GM19463 (cell line): ENCODE measurements around the gene TPT1.
"Not testable (repeated sequence)": the region's sequence is repeated elsewhere in the genome, so short reads cannot be mapped to it uniquely, and the experiment has no call there.

Source experiments
- ATAC-seq: cut with Tn5 transposase; IDR thresholded peaks from one replicate; pipeline ENCODE4 v1.9.1; 2021; ENCODE audit warnings: mild to moderate bottlenecking, moderate library complexity; ENCODE audit not compliant: unreplicated experiment

Gene TPT1

GRCh38 chr13:45368005-45368404, 27.0 kb upstream of the TPT1 start:
- ATAC-seq: no peak

GRCh38 chr13:45367358-45367757, 26.4 kb upstream of the TPT1 start:
- ATAC-seq: peak; percentile 99

DNA sequence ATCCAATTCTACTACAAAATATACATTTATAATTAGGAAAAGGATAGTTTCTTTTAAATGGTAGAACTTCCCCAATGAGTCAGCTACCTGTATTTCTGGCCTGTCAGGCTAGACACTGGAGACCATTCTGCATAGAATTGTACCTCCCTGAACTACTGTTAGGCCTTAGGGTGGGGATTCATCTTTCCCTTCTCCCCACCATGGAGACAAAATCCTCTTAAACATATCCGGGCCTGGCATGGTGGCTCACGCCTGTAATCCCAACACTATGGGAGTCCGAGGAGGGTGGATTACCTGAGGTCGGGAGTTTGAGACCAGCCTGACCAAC, 24.5 kb upstream of the TPT1 start:
- no peak for ATAC-seq

DNA sequence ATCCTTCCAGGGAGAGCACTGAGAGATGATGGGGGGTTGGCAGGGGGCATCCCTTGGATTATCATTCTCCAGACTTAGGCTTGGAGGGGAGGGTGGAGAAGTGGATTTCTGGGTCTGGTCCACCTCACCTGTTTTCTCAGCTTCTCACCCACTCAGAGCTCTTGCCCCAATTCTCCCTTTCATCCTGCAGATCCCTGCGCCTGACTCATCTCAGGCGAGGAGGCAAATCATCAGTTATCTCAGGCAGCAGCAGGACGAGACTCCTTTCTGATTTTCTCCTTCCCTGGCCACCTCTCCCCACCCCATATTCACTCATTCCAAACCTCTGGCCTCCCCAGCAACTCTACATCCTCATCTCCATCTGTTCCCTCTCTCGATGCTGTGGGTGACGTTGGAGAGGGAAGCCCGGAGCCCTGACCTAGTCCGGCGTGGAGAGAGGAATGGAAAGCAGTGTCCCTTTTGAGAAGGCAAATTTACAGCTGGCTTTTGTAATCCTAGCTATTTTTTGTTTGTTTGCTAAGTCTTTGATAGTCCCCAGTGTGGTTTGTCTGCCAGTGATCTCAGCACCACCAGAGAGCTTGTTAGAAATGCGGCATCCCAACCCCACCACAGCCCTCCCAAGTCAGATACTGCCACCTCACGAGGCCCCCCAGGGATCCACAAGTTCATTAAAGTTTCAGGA, 24.0 kb upstream of the TPT1 start:
- no peak for ATAC-seq

GRCh38 chr13:45362939-45363338, 22.0 kb upstream of the TPT1 start:
- ATAC-seq: no peak

GRCh38 chr13:45361596-45362206, 20.7 kb upstream of the TPT1 start:
- ATAC-seq: no peak

DNA sequence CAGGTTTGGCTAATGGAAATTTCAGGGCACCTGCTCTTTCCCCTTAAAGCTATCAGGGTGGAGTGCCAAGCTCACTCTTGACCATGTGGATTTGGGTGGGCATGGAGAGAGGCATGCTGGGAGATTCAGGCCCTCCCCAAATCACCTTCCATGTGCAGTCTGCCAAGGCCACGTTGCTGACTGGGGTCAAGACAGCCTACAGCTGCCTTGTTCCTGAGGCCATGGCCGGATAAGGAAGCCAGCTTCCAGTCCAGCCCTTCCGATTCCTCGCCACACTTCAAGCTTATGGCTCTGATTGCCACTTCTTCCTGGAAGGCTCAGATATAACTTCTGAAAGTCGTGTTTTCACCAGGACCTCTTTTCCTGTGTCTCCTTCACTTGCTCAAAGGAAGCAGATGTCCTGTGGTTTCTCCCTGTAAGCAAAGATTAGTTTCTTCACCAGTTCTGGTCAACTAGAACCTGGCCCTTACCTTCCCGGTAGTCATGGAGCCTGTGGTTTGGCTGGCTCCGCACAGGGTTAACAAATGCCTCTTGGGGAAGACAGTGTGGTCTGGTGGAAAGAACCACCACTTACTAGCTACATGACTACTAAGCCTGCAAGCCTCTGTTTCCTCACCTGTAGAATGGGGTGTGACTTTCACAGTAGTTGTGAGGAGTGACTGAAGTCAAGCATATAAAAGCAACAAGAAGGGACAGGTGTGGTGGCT, 16.1 kb upstream of the TPT1 start:
- ATAC-seq: no peak

- no peak for ATAC-seq
These were observed 12.9 kb upstream of the TPT1 start for GRCh38 chr13:45353895-45354294.

GRCh38 chr13:45352031-45352430, 11.0 kb upstream of the TPT1 start:
- ATAC-seq: no peak

GRCh38 chr13:45350152-45350551, 9.2 kb upstream of the TPT1 start:
- ATAC-seq: no peak

- ATAC-seq: no peak
These were observed 8.5 kb upstream of the TPT1 start for GRCh38 chr13:45349438-45349837.

GRCh38 chr13:45344064-45344463, 3.1 kb upstream of the TPT1 start:
- not testable (repeated sequence) for ATAC-seq

DNA sequence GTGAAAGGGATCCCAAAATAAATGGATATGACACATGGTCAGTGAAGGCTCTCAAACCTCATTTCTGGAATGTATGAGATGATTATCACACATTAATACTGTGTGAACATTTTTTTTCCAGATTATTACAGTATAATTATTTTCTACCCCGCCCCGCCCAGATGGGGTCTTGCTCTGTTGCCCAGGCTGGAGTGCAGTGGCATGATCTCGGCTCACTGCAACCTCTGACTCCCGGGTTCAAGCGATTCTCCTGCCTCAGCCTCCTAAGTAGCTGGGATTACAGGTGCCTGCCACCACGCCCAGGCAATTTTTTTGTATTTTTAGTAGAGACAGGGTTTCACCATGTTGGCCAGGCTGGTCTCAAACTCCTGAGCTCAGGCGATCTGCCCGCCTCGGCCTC, 2.1 kb upstream of the TPT1 start:
- ATAC-seq: not testable (repeated sequence)

GRCh38 chr13:45342668-45343067, 1.7 kb upstream of the TPT1 start:
- not testable (repeated sequence) for ATAC-seq

- ATAC-seq: no peak
These were observed 967 bp upstream of the TPT1 start for GRCh38 chr13:45341799-45342500.

DNA sequence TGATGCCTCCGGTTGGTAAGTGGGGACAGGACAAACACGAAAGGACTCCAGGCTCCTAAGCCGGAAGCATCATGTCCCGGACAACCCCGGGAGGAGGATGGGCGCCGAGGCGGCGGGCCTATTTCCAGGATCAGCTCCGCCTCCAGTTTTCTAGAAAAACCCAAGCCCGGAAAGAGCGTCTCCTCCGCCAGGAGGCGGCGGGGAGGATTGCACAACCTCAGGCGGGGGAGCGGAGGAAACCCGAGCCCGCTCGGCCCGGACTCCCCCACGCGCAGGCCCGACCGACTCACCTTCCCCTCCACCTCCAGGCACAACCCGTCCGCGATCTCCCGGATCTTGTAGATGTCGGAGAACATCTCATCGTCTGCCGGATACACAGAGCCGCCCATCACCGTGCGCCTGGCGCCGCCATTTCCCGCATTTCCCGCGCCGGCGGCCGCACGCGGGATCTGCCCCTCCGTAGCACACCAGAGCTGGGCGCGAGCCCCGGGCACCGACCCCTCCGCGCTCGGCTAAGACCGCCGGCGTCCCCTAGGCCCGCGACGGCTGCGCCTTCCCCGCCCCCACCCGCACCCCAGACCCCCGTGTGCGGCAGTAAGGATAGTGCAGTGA, 455 bp downstream of the TPT1 start:
- peak; percentile 26 for ATAC-seq

- no peak for ATAC-seq
These were observed 1.1 kb downstream of the TPT1 start for GRCh38 chr13:45339867-45340266.

GRCh38 chr13:45339399-45339798, 1.6 kb downstream of the TPT1 start:
- ATAC-seq: no peak

DNA sequence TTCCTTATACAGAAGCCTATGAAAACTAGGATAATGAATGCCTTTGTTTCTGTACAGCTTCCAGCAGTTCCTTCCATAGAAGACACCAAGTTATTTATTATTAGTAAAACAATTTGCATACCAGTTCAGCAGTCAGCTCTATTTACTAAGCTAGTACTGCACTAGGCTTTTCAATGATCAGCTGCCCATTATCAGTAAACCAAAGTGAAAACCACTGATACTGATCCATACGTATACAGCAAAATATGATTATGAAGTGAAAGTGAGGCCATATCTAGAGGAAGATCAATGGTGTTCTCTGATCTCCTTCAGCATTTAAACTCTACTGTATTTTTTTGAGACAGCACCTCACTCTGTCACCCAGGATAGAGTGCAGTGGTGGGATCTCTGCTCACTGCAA, 3.2 kb downstream of the TPT1 start:
- ATAC-seq: no peak

GRCh38 chr13:45337395-45337794, 3.6 kb downstream of the TPT1 start:
- no peak for ATAC-seq

DNA sequence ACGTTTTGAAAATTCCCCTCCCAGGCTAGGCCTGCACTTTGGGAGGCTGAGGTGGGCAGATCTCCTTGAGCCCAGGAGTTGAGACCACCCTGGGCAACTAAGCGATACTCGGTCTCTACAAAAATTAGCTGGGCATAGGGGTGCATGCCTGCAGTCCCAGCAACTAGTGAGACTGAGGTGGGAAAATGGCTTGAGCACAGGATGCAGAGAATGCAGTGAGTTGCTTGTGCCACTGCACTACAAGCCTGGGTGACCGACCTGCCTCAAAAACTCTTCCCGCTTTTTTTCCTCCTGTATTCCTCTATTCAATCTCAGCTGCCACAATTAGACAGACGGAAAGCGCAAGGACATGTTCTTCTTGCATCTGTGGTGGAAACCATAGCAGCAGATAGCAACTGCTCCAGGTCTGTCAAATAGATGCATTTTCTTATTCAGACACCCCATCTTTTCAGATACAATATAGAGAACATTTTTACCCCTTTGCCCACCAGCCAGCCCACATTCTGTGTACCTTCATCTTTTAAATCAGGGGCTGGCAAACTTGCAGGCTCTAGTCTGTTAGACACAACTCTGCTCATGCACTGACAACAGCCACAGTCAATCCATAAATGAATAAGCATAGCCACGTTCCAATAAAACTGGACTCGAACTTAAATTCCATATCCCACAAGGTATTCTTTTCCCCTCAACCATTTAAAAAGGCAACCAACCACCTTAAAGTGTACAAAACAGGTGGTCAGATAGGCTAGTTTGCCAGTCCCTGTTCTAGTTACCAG, 4.8 kb downstream of the TPT1 start:
- no peak for ATAC-seq
